Measurements from ENCODE around the gene RHCE. TPM values are rescaled to one million over a fixed set of nuclear protein-coding genes. Genes with fewer than 3 reads are reported as not detected.
"Not testable (repeated sequence)": the region's sequence is repeated elsewhere in the genome, so short reads cannot be mapped to it uniquely, and the experiment has no call there.

The RHCE gene
- total RNA-seq (under 1 TPM; 0.24 to 0.90 (median 0.49) TPM), polyA plus RNA-seq (under 1 TPM; 0.23 to 0.53 TPM)

DNA sequence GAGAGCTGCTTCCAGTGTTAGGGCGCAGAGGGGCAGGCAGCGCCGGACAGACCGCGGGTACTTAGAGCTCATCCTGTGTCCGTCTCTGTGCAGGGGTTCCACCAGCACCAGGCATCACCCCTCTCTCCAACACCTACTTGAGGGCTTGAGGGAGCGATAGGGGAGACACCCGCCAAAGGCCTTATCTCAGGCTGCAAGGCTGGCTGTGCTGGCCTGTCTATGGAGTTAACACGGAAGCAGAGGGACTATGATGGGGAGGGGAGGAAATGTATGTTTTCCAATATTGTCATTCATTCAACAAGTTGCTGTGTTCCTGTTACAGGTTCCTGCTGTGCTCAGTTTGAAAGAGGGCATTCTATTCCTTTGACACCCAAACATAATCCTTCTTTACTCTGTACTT, at the start of gene RHCE:
TSS of gene RHCE (minus strand) at position 111 of the 400 bp plus-strand sequence. CDS start at position 72, 39 bp downstream.
- intact Hi-C loops (cut with DNase I); FAIRE-seq; H3K9me3 ChIP-seq; ATAC-seq; DNase-seq; H3K27me3 ChIP-seq; H3K27ac ChIP-seq; H3K4me3 ChIP-seq; H3K36me3 ChIP-seq: not testable (repeated sequence)
- peaks cover 0 to 12% (median 11%) of the 10 kb centered on the region in 3 donors for H3K4me1 ChIP-seq
- WGBS, 2 donors, result 88 to 91% methylated on average over 8 to 9 of the region's 9 CpGs

DNA sequence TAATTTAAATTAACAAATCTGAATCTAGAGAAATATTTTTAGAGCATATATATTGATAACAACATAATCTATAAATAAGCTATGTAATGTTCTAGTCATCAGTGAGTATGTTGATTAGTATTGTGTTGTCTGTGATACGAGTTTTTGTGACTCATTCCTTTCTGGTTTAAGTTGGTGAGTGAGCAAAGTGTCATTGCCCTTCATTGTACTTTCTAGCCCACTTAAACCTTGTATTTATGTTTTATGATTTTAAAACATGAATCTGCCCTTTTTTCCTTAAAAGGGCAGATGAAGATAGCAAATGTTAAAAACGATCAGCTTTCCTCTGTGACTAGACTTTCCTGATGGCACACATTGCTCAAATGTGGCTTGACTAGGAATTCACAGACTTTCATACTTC, 48.6 kb upstream of the RHCE start:
- intact Hi-C loops (cut with DNase I), result no loop called here
- TF ChIP-seq, protein P1, sequence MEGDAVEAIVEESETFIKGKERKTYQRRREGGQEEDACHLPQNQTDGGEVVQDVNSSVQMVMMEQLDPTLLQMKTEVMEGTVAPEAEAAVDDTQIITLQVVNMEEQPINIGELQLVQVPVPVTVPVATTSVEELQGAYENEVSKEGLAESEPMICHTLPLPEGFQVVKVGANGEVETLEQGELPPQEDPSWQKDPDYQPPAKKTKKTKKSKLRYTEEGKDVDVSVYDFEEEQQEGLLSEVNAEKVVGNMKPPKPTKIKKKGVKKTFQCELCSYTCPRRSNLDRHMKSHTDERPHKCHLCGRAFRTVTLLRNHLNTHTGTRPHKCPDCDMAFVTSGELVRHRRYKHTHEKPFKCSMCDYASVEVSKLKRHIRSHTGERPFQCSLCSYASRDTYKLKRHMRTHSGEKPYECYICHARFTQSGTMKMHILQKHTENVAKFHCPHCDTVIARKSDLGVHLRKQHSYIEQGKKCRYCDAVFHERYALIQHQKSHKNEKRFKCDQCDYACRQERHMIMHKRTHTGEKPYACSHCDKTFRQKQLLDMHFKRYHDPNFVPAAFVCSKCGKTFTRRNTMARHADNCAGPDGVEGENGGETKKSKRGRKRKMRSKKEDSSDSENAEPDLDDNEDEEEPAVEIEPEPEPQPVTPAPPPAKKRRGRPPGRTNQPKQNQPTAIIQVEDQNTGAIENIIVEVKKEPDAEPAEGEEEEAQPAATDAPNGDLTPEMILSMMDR (IDR thresholded peaks at IDR 0.05), result no peak
- Histone ChIP-seq H3K27ac (no peak overlapping the region), H3K4me3 (no peak overlapping the region), H3K4me1 (peaks cover 7 to 21% (median 17%) of the 10 kb centered on the region in 3 donors), H3K36me3 (no peaks in the 10 kb centered on the region), H3K27me3 (no peaks in the 10 kb centered on the region), H3K9me3 (no peaks in the 10 kb centered on the region)
- no peak for FAIRE-seq
- no peak for DNase-seq
- ATAC-seq, result no peak
- WGBS, 2 donors, result 68 to 69% methylated on average over 2 of the region's 2 CpGs

DNA sequence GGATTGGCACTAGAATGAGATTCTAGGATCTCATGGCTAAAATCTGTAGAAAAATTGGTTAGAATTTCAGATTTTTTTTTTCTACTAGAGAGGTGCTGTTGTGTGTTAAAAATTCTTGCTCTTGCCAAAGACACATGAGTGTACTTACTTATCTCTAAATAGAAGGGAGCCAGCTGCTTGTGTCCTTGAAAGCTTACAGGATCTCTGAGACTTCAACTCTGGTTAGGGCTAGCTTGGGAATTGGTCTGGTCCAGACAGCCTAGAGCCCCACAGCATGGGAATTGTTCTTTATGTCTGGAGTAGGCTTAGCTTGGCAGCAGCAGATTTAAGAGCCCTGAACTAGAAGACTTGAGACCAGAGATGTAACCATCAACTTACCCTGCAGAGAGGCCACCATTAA, 47.4 kb upstream of the RHCE start:
- H3K27me3 ChIP-seq, result no peaks in the 10 kb centered on the region
- H3K4me1 ChIP-seq, result peaks cover 13 to 21% (median 21%) of the 10 kb centered on the region in 3 donors
- FAIRE-seq, result no peak
- intact Hi-C loops (cut with DNase I), result no loop called here
- TF ChIP-seq, protein P1 (IDR thresholded peaks at IDR 0.05), result no peak
- peak; percentile 63 to 93 (median 91) for ATAC-seq
- no peaks in the 10 kb centered on the region for H3K9me3 ChIP-seq
- H3K36me3 ChIP-seq, result no peaks in the 10 kb centered on the region
- peak in 3 of 6 donors; percentile 19 to 41 (median 24) for DNase-seq
- peak overlapping the region in 2 of 4 donors; percentile 17 to 19 for H3K27ac ChIP-seq
- H3K4me3 ChIP-seq, result no peak overlapping the region

DNA sequence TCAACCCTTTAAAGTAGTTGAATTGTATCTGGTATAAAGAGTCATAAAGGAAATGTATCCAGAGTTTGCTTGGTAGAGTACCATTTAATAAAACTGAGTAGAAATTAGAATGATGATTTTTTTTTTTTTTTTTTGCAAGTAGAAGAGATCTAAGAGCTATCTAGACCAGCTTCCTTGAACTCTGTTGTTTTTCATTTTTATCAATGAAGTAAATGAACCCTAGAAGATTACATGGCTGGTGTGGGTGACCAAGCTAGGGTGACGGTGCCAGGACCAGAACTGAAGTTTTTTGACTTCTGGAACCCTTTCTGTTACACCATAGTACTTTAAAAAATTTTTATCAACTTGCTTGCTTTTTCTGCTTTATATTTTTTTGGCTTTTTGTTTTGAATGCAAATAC, 47.0 kb upstream of the RHCE start:
- Histone ChIP-seq H3K4me1 (peaks cover 12 to 25% (median 21%) of the 10 kb centered on the region in 3 donors), H3K9me3 (no peaks in the 10 kb centered on the region), H3K4me3 (no peak overlapping the region), H3K27me3 (no peaks in the 10 kb centered on the region), H3K27ac (peak overlapping the region in 2 of 4 donors; percentile 17 to 19), H3K36me3 (no peaks in the 10 kb centered on the region)
- 32 to 38% methylated on average over 1 of the region's 1 CpG for WGBS, 2 donors
- ATAC-seq (peak in 3 of 4 donors; percentile 12 to 47 (median 23)), FAIRE-seq (no peak), DNase-seq (no peak)
- TF ChIP-seq, protein P1 (IDR thresholded peaks at IDR 0.05), result no peak
- intact Hi-C loops (cut with DNase I), result no loop called here

DNA sequence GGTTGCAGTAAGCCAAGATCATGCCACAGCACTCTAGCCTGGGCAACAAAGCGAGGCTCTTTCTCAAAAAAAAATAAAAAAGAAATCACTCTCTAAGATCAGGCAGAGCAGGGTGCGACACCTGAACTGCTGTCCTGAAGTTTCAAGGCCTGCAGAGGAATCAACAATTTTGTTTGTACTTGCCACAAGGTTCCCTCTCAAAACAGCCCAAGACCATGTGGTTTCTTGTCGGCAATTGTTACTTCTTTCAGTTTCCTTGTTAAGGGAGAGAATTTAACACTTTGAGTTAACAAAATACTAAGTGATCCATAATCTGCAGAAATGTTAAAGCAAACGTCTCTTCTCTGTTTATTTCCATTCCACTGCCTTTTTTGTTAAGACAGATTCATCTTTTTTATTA, 46.6 kb upstream of the RHCE start:
- H3K27me3 ChIP-seq, result no peaks in the 10 kb centered on the region
- DNase-seq (no peak), FAIRE-seq (no peak), ATAC-seq (peak in 3 of 4 donors; percentile 36 to 56 (median 50))
- intact Hi-C loops (cut with DNase I), result no loop called here
- no peak overlapping the region for H3K4me3 ChIP-seq
- H3K9me3 ChIP-seq, result no peaks in the 10 kb centered on the region
- H3K4me1 ChIP-seq, result peaks cover 11 to 23% (median 21%) of the 10 kb centered on the region in 3 donors
- no peaks in the 10 kb centered on the region for H3K36me3 ChIP-seq
- WGBS, 2 donors, result 34 to 46% methylated on average over 4 of the region's 4 CpGs
- H3K27ac ChIP-seq, result peak overlapping the region in 2 of 4 donors; percentile 17 to 19
- TF ChIP-seq, protein P1 (IDR thresholded peaks at IDR 0.05), result no peak

Measured in pancreas (tissue), 10 donors.